HG02970 (cell line): Measurements from ENCODE around the gene RHEX.

Source experiments
- ATAC-seq: cut with Tn5 transposase; IDR thresholded peaks from one replicate; pipeline ENCODE4 v1.9.1; 2021; ENCODE audit warnings: mild to moderate bottlenecking, moderate library complexity, moderate number of reproducible peaks; ENCODE audit not compliant: unreplicated experiment, low FRiP score

Gene RHEX

GRCh38 chr1:206112600-206113301, 59.8 kb downstream of the RHEX start:
- no peak for ATAC-seq

GRCh38 chr1:206114692-206115640, 62.0 kb downstream of the RHEX start:
- ATAC-seq, result no peak

DNA sequence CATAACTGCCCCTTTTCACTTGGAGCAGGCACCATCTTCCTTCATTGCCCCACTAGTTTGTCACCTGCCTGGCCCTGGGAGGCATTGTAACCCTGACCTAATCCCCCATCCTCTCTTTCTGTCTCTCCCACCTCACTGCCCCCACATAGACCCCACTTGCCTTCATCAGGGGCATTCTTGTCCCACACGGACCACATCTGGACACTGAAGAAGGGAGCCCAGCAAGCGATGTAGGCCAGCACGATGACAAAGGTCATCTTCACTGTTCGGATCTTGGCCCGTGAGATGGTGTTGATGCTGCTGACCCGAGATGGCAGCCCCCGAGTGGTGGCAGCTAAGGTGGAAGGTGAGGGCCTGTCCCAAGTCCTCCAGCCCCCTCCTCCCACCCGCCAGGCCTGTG, 62.8 kb downstream of the RHEX start:
- no peak for ATAC-seq

DNA sequence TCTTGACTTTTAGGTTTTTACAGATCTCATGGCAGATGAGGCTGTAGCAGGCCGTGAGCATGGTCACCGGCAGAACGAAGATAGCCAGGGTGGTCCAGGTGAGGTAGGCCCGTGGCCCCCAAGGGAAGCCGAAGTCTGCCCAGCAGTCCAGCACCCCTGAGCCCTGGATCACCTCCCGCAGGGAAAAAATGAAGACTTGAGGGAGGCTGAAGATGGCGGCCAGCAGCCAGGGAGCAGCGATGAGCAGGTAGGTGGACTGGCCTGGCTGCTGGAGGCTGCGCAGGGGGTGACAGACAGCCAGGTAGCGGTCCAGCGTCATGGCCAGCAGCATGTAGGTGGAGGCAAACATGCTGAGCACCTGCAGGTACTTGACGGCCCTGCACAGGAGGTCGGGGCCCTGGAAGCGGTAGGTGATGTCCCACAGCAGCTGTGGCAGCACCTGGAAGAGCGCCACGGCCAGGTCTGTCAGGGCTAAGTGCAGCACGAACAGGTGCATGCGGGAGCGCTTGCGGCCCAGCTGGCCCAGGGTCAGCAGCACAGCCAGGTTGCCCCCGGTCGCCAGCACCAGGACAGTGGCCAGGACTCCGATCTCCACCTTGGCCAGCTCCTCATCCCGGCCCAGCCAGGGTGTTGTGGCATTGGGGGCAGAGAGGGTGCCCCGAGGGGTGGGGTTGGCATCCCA, 63.4 kb downstream of the RHEX start:
- ATAC-seq, result no peak

DNA sequence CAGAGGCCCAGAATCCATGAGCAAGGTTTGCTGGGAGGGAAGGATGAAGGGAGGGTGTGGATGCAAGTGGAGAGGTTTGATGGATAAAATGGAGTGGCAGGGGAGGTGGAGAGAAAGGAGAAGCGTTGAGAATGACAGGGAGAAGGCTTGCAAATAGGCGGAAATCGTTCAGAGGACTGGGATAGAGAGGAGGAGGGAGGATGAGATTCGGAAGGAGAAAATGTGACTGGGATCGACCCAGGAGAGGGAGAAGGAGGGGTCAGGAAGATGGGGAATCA, 63.8 kb downstream of the RHEX start:
- ATAC-seq, result no peak

GRCh38 chr1:206117151-206117948, 64.4 kb downstream of the RHEX start, which contains the start of gene AVPR1B:
TSS of gene AVPR1B (minus strand) at chr1:206117388. CDS start at chr1:206116890, 498 bp downstream.
- no peak for ATAC-seq

DNA sequence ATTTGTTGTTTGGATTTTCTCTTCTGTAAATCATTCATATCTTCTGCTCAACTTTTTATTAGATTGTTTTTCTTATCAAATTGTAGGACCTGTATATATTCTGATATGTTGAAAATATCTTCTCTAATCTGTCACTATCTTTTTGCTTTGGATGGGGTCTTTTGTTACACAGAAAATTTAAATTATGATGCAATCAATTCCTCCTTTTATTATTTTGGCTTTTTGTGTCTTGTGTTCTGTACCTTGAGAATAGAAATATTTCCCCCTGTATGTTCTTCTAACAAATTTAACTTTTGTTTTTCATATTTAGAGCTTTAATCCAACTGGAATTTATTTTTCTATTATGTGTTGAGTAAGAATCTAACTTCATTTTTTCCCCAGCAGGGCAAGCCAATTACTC, 67.4 kb downstream of the RHEX start:
- ATAC-seq, result no peak

DNA sequence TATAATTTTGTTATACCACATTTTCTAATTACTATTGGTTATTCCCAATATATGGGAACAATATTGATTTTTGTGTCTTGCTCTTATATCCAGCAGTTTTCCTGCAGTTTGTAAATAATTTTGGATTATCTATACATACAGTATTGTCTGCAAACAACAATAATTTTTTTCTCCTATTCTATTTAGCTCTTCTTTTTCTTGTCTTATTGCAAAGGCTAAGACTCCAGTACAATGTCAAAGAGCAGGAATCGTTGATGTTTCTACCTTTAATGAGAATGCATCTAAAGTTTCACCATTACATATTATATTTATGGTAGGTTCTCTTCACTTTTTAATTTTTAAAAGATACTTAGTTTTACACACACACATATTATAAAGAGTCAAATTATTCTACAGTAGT, 68.3 kb downstream of the RHEX start:
- ATAC-seq, result no peak

- ATAC-seq, result no peak
Observed at GRCh38 chr1:206122686-206123085, 69.7 kb downstream of the RHEX start.

GRCh38 chr1:206125346-206125745, 72.4 kb downstream of the RHEX start:
- ATAC-seq, result no peak

DNA sequence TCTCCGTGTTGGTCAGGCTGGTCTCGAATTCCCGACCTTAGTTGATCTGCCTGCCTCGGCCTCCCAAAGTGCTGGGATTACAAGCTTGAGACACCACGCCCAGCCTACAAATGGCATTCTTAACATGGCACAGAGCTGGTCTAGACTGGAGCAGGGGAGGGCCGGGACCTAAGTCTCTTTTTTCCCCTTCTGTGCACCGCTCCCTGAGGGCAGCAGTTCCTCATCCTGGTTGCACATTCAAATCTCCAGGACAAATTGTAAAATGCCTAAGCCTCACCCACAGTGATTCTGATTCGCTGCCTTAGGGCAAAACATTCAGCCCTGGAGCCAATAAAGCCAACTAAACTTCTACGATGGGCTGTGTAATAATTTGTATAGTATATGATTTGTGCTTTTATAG, 74.4 kb downstream of the RHEX start:
- ATAC-seq, result no peak

- ATAC-seq, result no peak
Observed at GRCh38 chr1:206128196-206128595, 75.2 kb downstream of the RHEX start.

- no peak for ATAC-seq
Observed at GRCh38 chr1:206131037-206131436, 78.1 kb downstream of the RHEX start.

DNA sequence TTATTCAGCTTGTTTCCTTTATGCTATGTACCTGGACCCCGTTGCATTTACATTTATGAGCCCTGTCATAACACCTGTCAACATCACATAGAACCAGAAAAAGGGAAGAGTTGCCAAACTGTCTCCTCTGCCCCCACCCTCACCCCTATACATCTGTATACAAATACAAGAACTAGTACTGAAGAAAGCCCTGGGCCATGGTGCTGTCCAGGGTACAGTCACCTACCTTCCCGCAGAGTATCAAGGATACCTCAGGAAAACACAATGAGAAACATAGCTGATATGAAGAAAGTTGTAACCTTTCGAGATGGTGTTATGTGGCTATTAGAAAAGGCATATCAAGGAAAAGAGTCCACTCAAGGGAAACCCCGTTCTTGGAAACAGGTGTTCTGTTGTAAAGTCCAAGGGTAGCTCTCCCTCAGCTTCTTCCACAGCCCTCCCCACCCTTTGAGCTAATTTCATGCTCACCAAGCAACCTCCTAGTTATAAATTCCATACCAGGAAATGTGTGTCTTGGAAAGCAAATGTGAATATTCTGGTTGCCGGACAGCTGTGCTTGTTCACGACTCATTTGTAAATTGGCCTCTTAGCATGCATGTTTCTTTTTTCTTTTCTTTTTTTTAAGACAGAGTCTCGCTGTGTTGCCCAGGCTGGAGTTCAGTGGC, 80.9 kb downstream of the RHEX start:
- ATAC-seq, result no peak

DNA sequence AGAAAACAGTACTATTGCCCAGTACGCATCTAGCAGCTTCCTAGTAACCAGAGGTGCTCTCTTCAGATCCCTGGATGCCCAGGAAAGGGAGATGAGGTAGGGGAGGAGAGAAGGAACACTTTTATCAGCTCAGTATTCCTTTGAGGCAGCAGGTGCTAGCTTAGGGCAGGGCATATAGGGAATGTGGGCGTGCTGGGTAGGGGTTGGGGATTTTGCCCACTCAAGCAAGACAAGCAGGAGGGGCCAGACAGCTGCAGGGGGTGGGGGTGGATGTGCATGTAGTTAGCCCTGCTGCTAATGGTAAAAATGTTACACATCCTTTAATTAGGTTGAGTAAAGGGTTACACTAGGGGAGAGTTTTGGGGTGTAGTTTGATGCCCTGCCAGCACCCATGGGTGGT, 82.3 kb downstream of the RHEX start:
- ATAC-seq, result no peak

GRCh38 chr1:206136241-206136640, 83.3 kb downstream of the RHEX start:
- ATAC-seq, result no peak

- ATAC-seq, result no peak
Observed at GRCh38 chr1:206142011-206142410, 89.0 kb downstream of the RHEX start.

DNA sequence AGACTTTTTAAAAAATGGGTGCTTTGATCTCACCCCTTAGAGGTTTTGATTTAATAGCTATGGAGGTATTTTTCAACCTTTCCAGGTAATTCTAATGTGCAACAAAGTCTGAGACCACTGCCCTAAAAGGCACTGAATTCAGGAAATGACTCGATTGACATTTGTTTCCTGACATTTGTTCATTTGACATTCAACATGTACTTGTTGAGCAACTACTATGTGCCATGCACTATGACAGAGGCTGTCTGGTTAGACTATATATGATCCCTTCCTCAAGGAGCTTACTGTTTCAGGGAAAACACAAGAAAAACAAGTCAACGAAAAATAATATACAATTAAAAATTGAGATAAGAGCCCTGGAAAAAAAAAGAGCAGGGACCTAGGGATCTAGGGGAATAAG, 89.8 kb downstream of the RHEX start:
- ATAC-seq, result no peak

DNA sequence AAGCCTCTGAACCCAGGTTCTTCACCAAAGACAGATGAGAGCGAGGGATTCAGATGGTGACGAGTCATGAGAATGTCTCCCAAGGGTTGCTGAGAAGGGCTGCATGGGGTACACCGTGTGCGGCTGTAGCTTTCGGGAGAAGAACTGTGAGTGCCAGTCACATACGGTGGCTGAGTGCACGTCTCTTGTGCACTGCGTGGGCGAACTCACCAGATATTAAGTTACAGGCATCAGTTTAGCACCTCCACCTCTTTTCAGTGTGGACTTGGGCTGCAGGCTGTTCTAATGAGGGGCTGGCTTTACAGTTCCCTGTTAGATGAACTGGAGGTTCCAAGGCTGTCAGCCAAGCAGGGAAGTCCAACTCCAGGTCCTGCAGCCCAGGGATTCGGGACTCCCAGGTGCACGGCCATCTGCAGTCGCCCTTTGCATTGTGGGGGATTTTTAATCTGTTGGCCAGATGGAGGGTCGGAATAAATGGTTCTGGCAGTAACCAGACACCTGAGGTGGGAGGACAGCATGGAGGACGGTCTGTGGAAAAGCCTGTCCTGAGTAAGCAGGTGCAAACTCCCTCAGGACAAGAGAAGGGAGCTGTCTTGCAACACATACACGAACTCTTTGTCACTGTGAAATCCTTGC, 90.7 kb downstream of the RHEX start:
- no peak for ATAC-seq

GRCh38 chr1:206144605-206145004, 91.6 kb downstream of the RHEX start:
- no peak for ATAC-seq
